ENCODE measurements around the gene DHRSX. TPM values are rescaled to one million over a fixed set of nuclear protein-coding genes. Genes with fewer than 3 reads are reported as not detected.

The DHRSX gene
- total RNA-seq, 1 donor from 2014 or later: 9.9 TPM

Other genes with a start within 250 kb of the DHRSX start
- 25.6 TPM for gene ZBED1, start within 50 bp of the DHRSX start, total RNA-seq
- gene CD99, start 190.3 kb upstream of the DHRSX start, total RNA-seq: 122 TPM

Measured in skeletal muscle tissue (tissue), 1 donor.